Progenitor cell of endocrine pancreas (in vitro differentiated cells): ENCODE data around the gene PSPH. TPM values are rescaled to one million over a fixed set of nuclear protein-coding genes. Genes with fewer than 3 reads are reported as not detected.

Experiments
- DNase-seq: peaks from one replicate; pipeline ENCODE4 v3.0.0; 2021; ENCODE audit warnings: low spot score; ENCODE audit not compliant: unreplicated experiment
- H3K27ac Mint-ChIP-seq: 2 replicates; pipeline ENCODE4 v1.8.0; 2021; ENCODE audit warnings: mild to moderate bottlenecking, moderate library complexity, mixed read lengths
- H3K27me3 Mint-ChIP-seq: 2 replicates; pipeline ENCODE4 v1.8.0; 2021; ENCODE audit warnings: mixed read lengths
- H3K36me3 Mint-ChIP-seq: 2 replicates; pipeline ENCODE4 v1.8.0; 2022; ENCODE audit warnings: mixed read lengths; ENCODE audit not compliant: insufficient read depth
- H3K4me1 Mint-ChIP-seq: 2 replicates; pipeline ENCODE4 v1.8.0; 2021; ENCODE audit warnings: low read depth, mixed read lengths
- H3K4me3 Mint-ChIP-seq: 2 replicates; pipeline ENCODE4 v1.8.0; 2021; ENCODE audit warnings: low read depth, mild to moderate bottlenecking, moderate library complexity, mixed read lengths
- H3K9me3 Mint-ChIP-seq: 2 replicates; pipeline ENCODE4 v1.8.0; 2021; ENCODE audit warnings: low read depth, mixed read lengths
- CTCF ChIP-seq: fragments of 200-600 bp; sonication (generic); IDR thresholded peaks from one replicate; pipeline ENCODE4 v1.5.0; 2021; ENCODE audit warnings: antibody characterized with exemption, mild to moderate bottlenecking; ENCODE audit not compliant: unreplicated experiment
- total RNA-seq: library from RNA; stranded (reverse); gene quantifications from 2 replicates; pipeline ENCODE4 v1.2.1, GENCODE V29; 2021

Gene PSPH
- total RNA-seq, 1 donor from 2014 or later: 36.6 TPM

GRCh38 chr7:55963584-55964168 lies 87.6 kb downstream of the PSPH start:
- H3K27ac Mint-ChIP-seq: peak overlapping the region; percentile 80
- TF ChIP-seq CTCF: no peak
- H3K4me1 Mint-ChIP-seq: peaks cover 8% of the 10 kb centered on the region
- peaks cover 21% of the 10 kb centered on the region for H3K27me3 Mint-ChIP-seq
- peaks cover 2% of the 10 kb centered on the region for H3K36me3 Mint-ChIP-seq
- H3K9me3 Mint-ChIP-seq: no peaks in the 10 kb centered on the region
- DNase-seq: no peak
- H3K4me3 Mint-ChIP-seq: peak overlapping the region; percentile 60

- Mint-ChIP-seq H3K4me1 (peaks cover 6% of the 10 kb centered on the region), H3K36me3 (peaks cover 1% of the 10 kb centered on the region), H3K4me3 (no peak overlapping the region), H3K9me3 (no peaks in the 10 kb centered on the region), H3K27ac (no peak overlapping the region), H3K27me3 (peaks cover 21% of the 10 kb centered on the region)
- no peak for TF ChIP-seq CTCF
- no peak for DNase-seq
These were observed 89.2 kb downstream of the PSPH start for GRCh38 chr7:55962014-55962413.

Other genes with a start within 250 kb of the PSPH start
- gene SEPTIN14, start 188.7 kb downstream of the PSPH start, total RNA-seq: 0.07 TPM in 1 of 2 replicates, not detected in the other
- gene ZNF713, start 164.0 kb downstream of the PSPH start, total RNA-seq: 12.7 and 14.3 TPM in 2 replicates
- 15.8 and 16.3 TPM in 2 replicates for gene MRPS17, start 99.6 kb downstream of the PSPH start, total RNA-seq
- gene NIPSNAP2, start 86.9 kb downstream of the PSPH start, total RNA-seq: 50.3 and 56.3 TPM in 2 replicates
- gene CCT6A, start 321 bp upstream of the PSPH start, total RNA-seq: 150 and 159 TPM in 2 replicates
- gene SUMF2, start 12.8 kb upstream of the PSPH start, total RNA-seq: 89.5 and 90.8 TPM in 2 replicates
- gene PHKG1, start 41.5 kb upstream of the PSPH start, total RNA-seq: 0.27 and 1.2 TPM in 2 replicates
- 137 TPM in 2 replicates for gene CHCHD2, start 55.0 kb upstream of the PSPH start, total RNA-seq
- not detected in 2 replicates for gene NUPR2, start 65.0 kb upstream of the PSPH start, total RNA-seq